Thyroid gland (tissue), 4 donors: ENCODE data around the gene CASP14.

ENCODE experiments used
- POLR2A ChIP-seq, 2 donors: fragments of 450-650 bp; IDR thresholded peaks; one replicate each; pipeline ENCODE4 v1.6.1; 2017; ENCODE audit warnings: antibody characterized with exemption in 2 of 2, mild to moderate bottlenecking in 2 of 2, moderate library complexity in 1 of 2
- TF ChIP-seq, protein P1 (sequence below), 6 experiments: fragments of 200-600 bp in 3 of 6; fragments of 450-650 bp in 3 of 6; sonication (generic) in 3 of 6; IDR thresholded peaks; one replicate each; pipeline ENCODE4 v1.5.1; 2016 to 2019; ENCODE audit warnings: antibody characterized with exemption in 6 of 6, mild to moderate bottlenecking in 2 of 6, inconsistent platforms in 1 of 6, moderate library complexity in 1 of 6

DNA sequence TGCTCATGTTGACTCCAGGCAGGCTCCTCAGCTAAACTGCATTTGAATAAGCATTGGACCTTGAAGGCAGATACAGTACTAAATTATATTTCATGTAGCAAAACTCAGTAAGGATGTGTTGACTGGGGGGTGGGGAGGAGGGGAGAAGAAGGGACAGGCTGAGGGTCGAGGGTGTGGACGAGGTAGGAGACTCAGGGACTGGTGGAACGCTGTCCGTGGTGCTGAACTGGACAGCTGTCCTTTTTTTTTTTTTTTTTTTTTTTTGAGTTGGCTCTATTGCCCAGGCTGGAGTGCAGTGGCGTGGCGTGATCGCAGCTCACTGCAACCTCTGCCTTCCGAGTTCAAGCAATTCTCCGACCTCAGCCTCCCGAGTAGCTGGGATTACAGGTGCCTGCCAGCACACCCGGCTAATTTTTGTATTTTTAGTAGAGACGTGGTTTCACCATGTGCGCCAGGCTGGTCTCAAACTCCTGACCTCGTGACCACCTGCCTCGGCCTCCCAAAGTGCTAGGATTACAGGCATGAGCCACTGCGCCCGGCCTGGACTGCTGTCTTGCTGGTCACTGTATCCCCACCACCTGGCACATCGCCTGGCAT is 33.2 kb upstream of the CASP14 start:
- TF ChIP-seq, protein P1, sequence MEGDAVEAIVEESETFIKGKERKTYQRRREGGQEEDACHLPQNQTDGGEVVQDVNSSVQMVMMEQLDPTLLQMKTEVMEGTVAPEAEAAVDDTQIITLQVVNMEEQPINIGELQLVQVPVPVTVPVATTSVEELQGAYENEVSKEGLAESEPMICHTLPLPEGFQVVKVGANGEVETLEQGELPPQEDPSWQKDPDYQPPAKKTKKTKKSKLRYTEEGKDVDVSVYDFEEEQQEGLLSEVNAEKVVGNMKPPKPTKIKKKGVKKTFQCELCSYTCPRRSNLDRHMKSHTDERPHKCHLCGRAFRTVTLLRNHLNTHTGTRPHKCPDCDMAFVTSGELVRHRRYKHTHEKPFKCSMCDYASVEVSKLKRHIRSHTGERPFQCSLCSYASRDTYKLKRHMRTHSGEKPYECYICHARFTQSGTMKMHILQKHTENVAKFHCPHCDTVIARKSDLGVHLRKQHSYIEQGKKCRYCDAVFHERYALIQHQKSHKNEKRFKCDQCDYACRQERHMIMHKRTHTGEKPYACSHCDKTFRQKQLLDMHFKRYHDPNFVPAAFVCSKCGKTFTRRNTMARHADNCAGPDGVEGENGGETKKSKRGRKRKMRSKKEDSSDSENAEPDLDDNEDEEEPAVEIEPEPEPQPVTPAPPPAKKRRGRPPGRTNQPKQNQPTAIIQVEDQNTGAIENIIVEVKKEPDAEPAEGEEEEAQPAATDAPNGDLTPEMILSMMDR (IDR thresholded peaks at IDR 0.05): no peak
- no peak for TF ChIP-seq POLR2A (IDR thresholded peaks at IDR 0.05)
